ENCODE measurements around the gene TBX2.

DNA sequence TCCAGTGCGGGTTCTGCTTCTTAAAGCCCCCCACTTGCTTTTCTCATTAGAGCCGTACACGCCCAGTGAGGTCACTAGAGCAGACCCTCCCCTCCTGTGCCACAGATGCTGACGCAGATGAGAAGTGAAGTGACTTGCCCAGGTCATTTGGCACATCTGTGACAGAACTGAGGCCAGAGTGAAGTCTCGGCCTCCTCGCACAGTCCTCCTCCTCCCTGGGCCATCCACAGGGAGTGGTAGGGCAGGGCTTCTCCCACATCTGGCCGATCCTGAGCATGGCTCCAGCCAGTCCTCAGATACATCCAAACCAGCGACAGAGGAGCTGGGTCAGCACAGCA is 15.3 kb upstream of the TBX2 start:
- no peak for TF ChIP-seq POLR2A (IDR thresholded peaks at IDR 0.05)
- TF ChIP-seq, protein P1, sequence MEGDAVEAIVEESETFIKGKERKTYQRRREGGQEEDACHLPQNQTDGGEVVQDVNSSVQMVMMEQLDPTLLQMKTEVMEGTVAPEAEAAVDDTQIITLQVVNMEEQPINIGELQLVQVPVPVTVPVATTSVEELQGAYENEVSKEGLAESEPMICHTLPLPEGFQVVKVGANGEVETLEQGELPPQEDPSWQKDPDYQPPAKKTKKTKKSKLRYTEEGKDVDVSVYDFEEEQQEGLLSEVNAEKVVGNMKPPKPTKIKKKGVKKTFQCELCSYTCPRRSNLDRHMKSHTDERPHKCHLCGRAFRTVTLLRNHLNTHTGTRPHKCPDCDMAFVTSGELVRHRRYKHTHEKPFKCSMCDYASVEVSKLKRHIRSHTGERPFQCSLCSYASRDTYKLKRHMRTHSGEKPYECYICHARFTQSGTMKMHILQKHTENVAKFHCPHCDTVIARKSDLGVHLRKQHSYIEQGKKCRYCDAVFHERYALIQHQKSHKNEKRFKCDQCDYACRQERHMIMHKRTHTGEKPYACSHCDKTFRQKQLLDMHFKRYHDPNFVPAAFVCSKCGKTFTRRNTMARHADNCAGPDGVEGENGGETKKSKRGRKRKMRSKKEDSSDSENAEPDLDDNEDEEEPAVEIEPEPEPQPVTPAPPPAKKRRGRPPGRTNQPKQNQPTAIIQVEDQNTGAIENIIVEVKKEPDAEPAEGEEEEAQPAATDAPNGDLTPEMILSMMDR (IDR thresholded peaks at IDR 0.05): no peak
